Measurements from ENCODE around the gene ANAPC1.
"Not testable (repeated sequence)": the region's sequence is repeated elsewhere in the genome, so short reads cannot be mapped to it uniquely, and the experiment has no call there.

The ANAPC1 gene

DNA sequence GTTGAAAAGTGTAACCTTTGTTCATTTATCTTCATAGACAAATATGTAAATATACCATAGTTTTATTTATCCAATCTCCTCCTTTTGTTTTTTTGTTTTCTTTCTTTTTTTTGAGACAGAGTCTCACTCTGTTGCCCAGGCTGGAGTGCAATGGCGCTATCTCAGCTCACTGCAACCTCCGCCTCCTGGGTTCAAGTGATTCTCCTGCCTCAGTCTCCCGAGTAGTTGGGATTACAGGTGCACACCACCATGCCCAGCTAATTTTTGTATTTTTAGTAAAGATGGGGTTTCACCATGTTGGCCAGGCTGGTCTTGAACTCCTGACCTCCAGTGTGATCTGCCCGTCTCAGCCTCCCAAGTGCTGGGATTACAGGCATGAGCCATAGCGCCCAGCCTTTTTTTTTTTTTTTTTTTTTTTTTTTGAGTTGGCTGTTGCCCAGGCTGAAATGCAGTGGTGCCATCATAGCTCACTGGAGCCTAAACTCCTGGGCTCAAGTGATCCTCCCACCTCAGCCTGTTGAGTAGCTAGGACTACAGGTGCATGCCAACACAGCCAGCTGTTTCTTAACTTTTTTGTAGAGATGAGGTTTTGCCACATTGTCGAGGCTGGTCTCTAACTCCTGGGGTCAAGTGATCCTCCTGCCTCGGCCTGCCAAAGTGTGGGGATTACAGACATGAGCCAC is 27.4 kb upstream of the ANAPC1 start:
- not testable (repeated sequence) for H3K36me3 Mint-ChIP-seq (ENCODE audit: low read depth); H3K4me3 Mint-ChIP-seq; H3K27ac Mint-ChIP-seq; H3K27me3 Mint-ChIP-seq; DNase-seq; H3K9me3 Mint-ChIP-seq; H3K4me1 Mint-ChIP-seq (ENCODE audit: low read depth)

DNA sequence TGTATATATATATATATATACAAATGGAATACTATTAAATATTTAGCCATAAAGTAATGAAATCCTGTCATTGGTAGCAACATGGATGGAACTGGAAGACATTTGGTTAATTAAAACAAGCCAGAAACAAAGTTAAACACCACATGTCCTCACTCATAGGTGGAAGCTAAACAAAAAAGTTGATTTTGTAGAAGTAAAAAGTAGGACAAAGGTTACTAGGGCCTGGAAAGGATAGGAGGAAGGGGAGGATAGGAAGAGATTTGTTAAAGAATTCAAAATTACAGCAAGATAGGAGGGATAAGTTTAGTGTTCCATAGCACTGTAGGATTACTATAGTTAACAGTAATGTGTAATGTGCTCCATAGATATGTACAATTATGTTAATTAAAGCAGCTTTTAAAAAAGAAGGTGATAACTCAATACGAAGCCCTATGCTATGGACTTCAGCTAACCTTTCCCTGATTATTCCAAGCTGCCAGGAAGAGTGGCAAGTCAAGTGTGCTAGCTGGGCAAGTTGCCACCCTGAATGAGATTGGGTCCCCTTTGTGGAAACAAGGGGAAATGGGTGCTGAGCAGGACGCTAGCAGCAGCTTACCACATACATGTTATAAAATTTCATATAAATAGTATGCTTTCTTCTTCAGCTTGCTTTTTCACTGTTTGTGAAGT is 26.8 kb upstream of the ANAPC1 start:
- Mint-ChIP-seq H3K27ac (no peak overlapping the region), H3K27me3 (no peaks in the 10 kb centered on the region), H3K36me3 (ENCODE audit: low read depth) (no peaks in the 10 kb centered on the region), H3K4me1 (ENCODE audit: low read depth) (peaks cover 12% of the 10 kb centered on the region), H3K4me3 (no peak overlapping the region), H3K9me3 (no peaks in the 10 kb centered on the region)
- DNase-seq: no peak

DNA sequence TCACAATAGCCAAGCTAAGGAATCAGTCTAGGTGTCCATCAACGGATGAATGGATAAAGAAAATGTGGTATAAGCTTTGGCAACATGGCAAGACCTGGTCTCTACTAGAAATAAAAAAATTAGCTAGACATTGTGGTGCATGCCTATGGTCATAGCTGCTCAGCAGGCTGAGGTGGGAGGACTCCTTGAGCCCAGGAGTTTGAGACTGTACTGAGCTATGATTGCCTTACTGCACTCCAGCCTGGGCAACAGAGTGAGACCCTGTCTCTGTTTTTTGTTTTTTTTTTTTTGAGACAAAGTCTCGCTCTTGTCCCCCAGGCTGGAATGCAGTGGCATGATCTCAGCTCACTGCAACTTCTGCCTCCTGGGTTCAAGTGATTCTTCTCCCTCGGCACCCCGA is 26.0 kb upstream of the ANAPC1 start:
- H3K27me3 Mint-ChIP-seq; H3K4me3 Mint-ChIP-seq; H3K9me3 Mint-ChIP-seq; H3K36me3 Mint-ChIP-seq (ENCODE audit: low read depth); H3K27ac Mint-ChIP-seq; DNase-seq: not testable (repeated sequence)
- peaks cover 13% of the 10 kb centered on the region for H3K4me1 Mint-ChIP-seq (ENCODE audit: low read depth)

DNA sequence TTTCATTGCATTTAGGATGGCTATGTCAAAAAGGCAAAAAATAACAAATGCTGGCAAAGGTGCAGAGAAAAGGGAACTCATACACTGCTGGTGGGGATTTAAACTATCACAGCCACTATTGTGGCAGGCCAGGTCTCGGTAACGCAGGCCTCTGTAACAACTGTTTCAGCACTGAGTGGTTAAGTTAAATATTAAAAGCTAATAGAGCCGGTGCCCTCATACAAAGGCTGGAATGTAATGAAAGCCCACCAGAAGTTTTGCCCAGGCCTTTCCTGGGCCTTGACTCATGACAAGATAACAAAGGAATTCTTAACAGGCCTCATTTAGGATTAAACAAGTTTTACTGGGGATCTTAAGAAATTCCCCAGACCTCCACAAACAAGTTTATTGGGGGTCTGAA is 25.1 kb upstream of the ANAPC1 start:
- DNase-seq: no peak
- H3K27ac Mint-ChIP-seq: no peak overlapping the region
- H3K9me3 Mint-ChIP-seq: no peaks in the 10 kb centered on the region
- peaks cover 13% of the 10 kb centered on the region for H3K4me1 Mint-ChIP-seq (ENCODE audit: low read depth)
- no peak overlapping the region for H3K4me3 Mint-ChIP-seq
- no peaks in the 10 kb centered on the region for H3K27me3 Mint-ChIP-seq
- H3K36me3 Mint-ChIP-seq (ENCODE audit: low read depth): no peaks in the 10 kb centered on the region

DNA sequence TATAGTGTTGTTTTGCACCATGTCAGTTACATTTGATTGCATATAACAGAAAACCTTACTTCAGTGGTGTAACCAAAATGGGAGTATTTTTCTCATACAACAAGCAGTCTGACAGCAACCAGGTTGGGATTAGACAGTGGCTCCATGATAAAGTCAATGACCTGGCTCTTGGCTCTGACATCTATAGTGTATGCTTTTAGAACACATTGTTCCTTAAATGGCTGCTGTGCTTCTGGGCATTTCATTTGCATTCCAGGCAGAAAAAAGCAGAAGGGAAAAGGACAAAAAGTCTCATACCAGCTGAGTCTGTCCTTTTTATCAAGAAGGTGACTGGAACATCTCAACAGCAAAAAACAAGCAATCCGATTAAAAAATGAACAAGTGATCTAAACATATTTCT is 24.6 kb upstream of the ANAPC1 start:
- Mint-ChIP-seq H3K4me3 (no peak overlapping the region), H3K27me3 (no peaks in the 10 kb centered on the region), H3K4me1 (ENCODE audit: low read depth) (peaks cover 13% of the 10 kb centered on the region), H3K36me3 (ENCODE audit: low read depth) (no peaks in the 10 kb centered on the region), H3K9me3 (no peaks in the 10 kb centered on the region), H3K27ac (no peak overlapping the region)
- no peak for DNase-seq

DNA sequence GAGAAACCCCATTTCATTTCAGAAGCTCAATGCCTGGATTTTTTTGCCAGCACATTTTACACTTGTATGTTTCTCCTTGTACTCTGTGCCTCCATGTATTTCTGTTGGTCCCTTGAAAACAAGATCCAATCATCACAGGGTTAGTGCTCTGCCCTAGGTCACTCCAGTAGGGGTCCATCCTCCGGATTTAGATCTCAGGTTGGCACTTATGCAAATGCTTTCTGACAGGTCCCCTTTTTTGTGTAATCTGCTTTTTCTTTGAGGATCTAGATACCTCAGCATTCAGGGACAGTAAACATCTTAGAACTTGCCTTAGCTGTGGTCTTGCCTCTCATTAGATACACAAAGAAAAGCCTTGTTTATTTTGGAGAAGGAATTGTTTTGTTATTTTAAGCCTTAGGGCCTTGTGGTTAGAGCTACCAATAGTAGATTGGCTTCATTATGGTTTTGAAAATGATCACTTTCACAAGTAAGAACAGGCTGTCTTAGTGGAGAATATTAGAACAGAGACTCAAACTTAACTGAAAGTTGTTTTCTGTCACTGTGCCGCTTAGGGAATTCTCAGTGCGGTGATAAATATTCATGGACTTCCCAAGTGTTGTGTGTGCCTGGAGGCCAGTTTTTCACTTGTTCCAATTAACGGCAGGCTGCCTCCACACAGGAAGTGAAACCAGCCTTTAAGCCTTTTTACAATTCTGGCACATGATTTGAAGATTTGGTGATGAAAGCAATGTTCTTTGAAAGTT is 22.2 kb upstream of the ANAPC1 start:
- DNase-seq: no peak
- Mint-ChIP-seq H3K36me3 (ENCODE audit: low read depth) (no peaks in the 10 kb centered on the region), H3K4me1 (ENCODE audit: low read depth) (peaks cover 13% of the 10 kb centered on the region), H3K4me3 (no peak overlapping the region), H3K27ac (peak overlapping the region; percentile 58), H3K9me3 (no peaks in the 10 kb centered on the region), H3K27me3 (peaks cover 3% of the 10 kb centered on the region)

DNA sequence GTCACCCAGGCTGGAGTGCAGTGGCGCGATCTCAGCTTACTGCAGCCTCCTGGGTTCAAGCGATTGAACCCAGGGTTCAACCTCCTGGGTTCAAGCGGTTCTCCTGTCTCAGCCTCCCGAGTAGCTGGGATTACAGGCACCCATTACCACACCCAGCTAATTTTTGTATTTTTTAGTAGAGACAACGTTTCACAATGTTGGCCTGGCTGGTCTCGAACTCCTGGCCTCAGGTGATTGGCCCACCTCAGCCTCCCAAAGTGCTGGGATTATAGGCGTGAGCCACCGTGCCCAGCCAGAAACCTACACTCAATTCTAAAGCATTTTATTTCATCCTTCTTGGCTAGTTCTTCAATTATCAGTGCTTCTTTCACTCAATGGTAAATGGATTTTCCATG is 21.5 kb upstream of the ANAPC1 start:
- not testable (repeated sequence) for DNase-seq; H3K36me3 Mint-ChIP-seq (ENCODE audit: low read depth)

DNA sequence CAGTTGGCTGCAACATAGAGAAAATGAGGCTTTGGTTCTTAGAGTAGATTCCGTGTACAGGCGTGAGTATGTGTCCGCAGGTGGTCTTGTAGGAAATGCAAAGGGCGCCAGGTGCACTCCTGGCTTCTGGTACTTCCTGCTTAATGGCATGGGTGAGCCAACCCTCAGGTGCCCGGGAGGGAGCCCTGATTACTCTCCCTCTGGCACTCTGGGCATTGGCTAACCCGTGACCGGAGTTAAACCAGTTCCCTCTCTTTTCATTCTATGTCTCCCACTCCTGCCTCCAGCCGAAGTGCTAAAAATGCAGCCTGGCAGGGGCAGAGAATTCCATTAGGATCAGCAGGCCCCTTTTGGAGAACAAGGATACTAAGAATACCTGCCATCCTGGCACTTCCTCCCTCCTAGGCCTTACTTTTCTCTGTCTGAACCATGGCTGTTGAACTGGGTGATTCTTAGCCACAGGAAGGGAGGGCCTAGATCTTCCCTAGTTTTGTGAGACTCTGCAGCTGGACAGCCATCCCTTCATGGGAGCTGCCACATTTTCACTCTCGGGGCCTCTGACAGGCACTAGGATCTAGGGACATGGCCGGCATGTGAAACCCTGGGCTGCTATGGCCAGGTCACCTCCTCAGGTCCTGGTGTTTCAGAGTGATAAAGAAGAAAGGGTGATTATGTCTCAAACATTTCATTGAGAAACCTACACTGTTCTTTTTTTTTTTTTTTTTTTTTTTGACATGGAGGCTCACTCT is 20.9 kb upstream of the ANAPC1 start:
- Mint-ChIP-seq H3K36me3 (ENCODE audit: low read depth) (no peaks in the 10 kb centered on the region), H3K27ac (no peak overlapping the region), H3K9me3 (no peaks in the 10 kb centered on the region), H3K4me3 (no peak overlapping the region), H3K27me3 (peaks cover 15% of the 10 kb centered on the region), H3K4me1 (ENCODE audit: low read depth) (peaks cover 13% of the 10 kb centered on the region)
- no peak for DNase-seq

More for the DNA sequence above, 21.5 kb upstream of the ANAPC1 start:
- H3K9me3 Mint-ChIP-seq, H3K27ac Mint-ChIP-seq, H3K27me3 Mint-ChIP-seq, H3K4me3 Mint-ChIP-seq: not testable (repeated sequence)
- H3K4me1 Mint-ChIP-seq (ENCODE audit: low read depth): peaks cover 13% of the 10 kb centered on the region

DNA sequence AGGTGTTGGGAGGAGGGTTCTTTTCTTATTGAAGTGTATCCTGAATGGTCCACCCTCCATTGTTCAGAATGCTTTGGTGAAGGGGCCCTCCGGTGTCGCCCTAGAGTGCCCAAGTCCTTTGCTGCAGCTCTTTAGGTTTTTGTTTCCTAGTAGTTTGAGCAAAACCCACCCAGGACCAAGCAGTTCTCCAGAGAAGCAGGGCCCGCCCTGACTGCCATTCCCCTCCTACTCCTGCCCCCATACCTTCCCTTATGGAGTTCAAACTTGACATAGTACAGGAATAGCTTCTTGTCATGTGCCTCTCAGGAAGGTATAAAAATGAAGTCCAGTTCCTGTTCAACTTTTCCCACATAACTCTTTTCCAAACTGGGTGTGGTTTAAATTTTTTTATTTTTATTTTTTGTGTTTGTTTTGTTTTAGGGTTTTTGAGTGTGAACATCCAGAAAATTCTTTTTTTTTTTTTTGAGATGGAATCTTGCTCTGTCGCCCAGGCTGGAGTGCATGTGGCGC is 20.0 kb upstream of the ANAPC1 start:
- Mint-ChIP-seq H3K27ac (no peak overlapping the region), H3K4me3 (no peak overlapping the region), H3K27me3 (peaks cover 24% of the 10 kb centered on the region), H3K36me3 (ENCODE audit: low read depth) (no peaks in the 10 kb centered on the region), H3K4me1 (ENCODE audit: low read depth) (peaks cover 18% of the 10 kb centered on the region), H3K9me3 (no peaks in the 10 kb centered on the region)
- DNase-seq: no peak

DNA sequence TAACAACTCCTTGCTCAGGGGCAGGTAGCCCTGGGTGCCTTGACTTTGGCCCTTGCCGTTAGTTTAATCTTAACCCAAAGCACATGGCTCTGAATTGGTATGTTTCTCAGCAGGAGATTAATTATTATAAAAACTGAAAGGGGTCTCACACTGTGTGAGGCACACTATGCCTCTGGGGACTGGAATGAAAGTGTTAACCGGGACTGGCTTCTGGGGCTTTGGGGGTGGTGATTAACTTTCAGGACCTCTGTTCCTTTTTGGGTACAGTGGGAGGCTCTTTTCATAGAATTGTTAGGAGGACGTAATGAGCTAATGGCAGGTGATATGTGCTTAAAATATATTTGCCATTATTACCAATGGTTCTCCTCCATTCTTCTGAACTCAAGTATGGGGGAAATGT is 19.5 kb upstream of the ANAPC1 start:
- peaks cover 18% of the 10 kb centered on the region for H3K4me1 Mint-ChIP-seq (ENCODE audit: low read depth)
- H3K9me3 Mint-ChIP-seq: no peaks in the 10 kb centered on the region
- no peaks in the 10 kb centered on the region for H3K36me3 Mint-ChIP-seq (ENCODE audit: low read depth)

DNA sequence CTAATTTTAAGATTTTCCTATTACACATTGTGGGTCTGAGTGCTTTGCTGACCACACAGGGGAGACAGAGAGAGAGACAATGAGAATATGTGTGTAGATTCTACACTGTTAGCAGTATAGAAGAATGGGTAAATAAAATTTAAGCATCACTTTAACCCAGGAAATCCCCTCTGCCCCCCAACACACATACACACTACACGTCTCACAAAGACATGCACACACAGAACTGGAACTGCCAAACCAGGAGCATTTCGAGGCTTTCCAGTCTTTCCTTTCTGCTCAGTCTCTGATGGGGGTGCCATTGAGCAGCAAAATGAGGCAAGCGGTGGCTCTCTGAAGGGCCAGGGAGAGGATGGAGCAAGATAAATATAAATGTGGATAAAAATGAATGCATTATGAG is 16.9 kb upstream of the ANAPC1 start:
- H3K4me3 Mint-ChIP-seq: no peak overlapping the region
- H3K36me3 Mint-ChIP-seq (ENCODE audit: low read depth): no peaks in the 10 kb centered on the region
- peaks cover 14% of the 10 kb centered on the region for H3K4me1 Mint-ChIP-seq (ENCODE audit: low read depth)
- no peak overlapping the region for H3K27ac Mint-ChIP-seq
- H3K27me3 Mint-ChIP-seq: peaks cover 39% of the 10 kb centered on the region
- no peak for DNase-seq
- H3K9me3 Mint-ChIP-seq: no peaks in the 10 kb centered on the region

More for the DNA sequence above, 19.5 kb upstream of the ANAPC1 start:
- Mint-ChIP-seq H3K27ac (no peak overlapping the region), H3K27me3 (peaks cover 25% of the 10 kb centered on the region), H3K4me3 (no peak overlapping the region)
- no peak for DNase-seq

DNA sequence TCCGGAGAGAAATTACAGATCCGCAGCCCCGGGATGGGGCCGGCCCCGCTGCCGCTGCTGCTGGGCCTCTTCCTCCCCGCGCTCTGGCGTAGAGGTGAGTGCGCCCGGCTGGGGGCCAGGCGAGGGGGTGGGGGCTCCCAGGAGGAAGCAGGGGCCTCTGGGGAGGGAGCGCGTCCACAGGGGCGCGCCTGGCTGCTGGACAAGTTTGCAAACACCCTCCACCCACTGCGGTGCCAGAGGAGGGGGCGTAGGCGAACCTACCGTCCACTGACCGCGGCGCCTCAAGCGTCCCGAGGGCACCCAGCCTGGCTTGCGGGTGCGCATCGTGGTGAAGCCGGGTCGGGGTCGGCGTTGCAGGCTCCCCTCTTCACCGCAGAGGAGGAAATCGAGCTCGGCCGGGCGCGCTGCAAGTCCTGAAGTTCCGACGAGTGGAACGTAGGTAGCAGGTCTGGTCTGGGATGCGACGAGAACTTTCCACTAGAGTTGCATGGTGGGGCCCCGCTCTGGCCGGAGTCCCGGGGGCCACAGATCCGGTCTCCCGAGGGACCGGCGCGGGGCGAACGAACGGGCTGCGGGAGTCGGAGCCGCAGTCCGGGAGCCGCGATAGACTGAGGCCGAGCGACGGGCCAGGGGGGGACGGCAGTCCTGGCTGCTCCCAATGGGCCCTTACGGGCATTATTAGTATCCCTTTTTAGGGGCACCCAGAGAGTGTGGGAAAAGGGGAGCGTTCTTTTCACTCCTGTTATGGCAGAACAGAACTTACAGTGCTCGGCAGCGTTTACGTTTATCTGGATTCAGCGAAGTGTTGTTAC is 14.9 kb upstream of the ANAPC1 start:
- H3K9me3 Mint-ChIP-seq: no peaks in the 10 kb centered on the region
- H3K4me3 Mint-ChIP-seq: peak overlapping the region; percentile 67
- no peaks in the 10 kb centered on the region for H3K36me3 Mint-ChIP-seq (ENCODE audit: low read depth)
- H3K27ac Mint-ChIP-seq: no peak overlapping the region
- peaks cover 44% of the 10 kb centered on the region for H3K27me3 Mint-ChIP-seq
- peaks cover 12% of the 10 kb centered on the region for H3K4me1 Mint-ChIP-seq (ENCODE audit: low read depth)
- peak; percentile 58 for DNase-seq

DNA sequence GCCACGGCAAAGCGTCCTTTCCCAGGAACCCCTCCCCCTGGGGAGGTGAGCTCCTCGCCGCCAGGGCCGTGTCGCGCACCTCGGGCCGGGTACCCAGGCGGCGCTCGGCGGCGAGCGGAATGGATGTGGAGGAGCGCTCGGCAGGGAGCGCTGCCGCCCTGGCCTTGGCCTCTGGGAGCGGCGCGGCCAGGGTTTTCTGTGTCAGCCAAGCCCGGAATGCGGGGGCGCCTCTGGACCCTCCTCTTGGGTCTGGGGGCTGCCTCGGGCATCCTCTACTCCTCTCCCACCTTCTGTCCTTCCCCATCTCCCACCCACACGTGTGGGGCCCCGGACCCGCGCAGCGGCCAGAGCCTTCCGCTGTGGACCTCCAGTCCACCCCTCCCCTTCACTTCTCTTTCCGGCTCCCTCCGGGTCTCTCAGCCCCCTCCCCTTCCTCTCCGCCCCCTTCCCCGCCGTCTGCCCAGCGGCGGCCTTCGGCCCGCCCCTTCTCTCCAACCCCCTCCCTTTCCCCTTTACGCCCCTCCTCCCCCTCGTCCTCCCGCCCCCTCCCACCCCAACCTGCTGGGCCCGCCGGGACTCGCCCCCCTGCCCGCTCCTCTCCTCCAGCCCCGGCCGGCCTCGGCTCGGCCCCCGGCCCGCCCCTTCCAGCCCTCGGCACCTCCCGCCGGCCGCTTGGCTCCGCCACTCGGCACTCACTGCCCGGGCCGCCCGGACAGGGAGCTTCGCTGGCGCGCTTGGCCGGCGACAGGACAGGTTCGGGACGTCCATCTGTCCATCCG is 14.1 kb upstream of the ANAPC1 start, which contains the start of gene MERTK:
Gene MERTK, plus strand, starts transcription at position 684 of the 779 bp plus-strand sequence. CDS start 129 bp downstream, outside the sequence.
- Mint-ChIP-seq H3K4me1 (ENCODE audit: low read depth) (peaks cover 12% of the 10 kb centered on the region), H3K27me3 (peaks cover 48% of the 10 kb centered on the region), H3K27ac (no peak within 1 kb of the TSS), H3K4me3 (peak within 1 kb of the TSS; percentile 75), H3K9me3 (no peaks in the 10 kb centered on the region), H3K36me3 (ENCODE audit: low read depth) (no peaks in the 10 kb centered on the region)
- DNase-seq: peak; percentile 76

Measured in activated T-cell treated with anti-CD3 and anti-CD28 coated beads, Interleukin-2, amount 50 U/mL, for 24 hours (primary cell).